Measurements from ENCODE around the gene MARK2. TPM values are rescaled to one million over a fixed set of nuclear protein-coding genes. Genes with fewer than 3 reads are reported as not detected.
A peak's percentile ranks its signal among the peaks of the same experiment; 100 is the strongest.

MARK2 gene
- total and polyA plus RNA-seq, 2 of the 8 experiments (the other 6 are each of a cell fraction or from before 2014, with no cell fraction given), result 19.3 to 58.5 TPM

DNA sequence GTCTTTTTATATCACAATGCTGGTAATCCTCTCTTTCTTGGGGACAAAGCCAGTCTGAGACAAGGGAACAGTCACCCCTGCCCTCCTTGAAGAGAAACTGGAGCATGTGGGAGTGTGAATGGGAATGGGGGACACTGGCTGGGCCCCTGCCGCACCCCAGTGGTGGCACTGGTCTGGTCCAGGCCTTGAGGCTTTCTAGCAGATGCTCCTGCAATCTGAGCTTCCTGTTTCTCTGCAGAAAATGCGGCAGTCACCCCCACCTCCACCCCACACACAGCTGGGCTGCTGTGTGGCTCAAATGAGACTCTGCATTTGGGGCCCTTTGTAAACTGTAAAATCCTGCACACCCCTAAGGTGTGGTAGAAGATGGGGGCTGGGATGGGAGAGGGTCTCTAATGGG, 6.6 kb upstream of the MARK2 start:
- Histone ChIP-seq H2BK120ac (replicated peaks; ENCODE audit: low read depth, low read length) (no peak overlapping the region), H2BK20ac (ENCODE audit: low read length) (0 out of 2 replicates have a peak overlapping the region, but pooled peaks have one; percentile 24), H2BK15ac (ENCODE audit: low read length) (no peak overlapping the region), H3K79me2 (ENCODE audit: control insufficient read depth in 1 of 2, insufficient read depth in 2 of 2, low read length in 2 of 2) (no peaks in the 10 kb centered on the region), H3K4me3 (ENCODE audit: extremely low read depth in 1 of 4, insufficient read depth in 2 of 4, low read depth in 3 of 4, low read length in 4 of 4) (no peak overlapping the region), H3K18ac (ENCODE audit: extremely low read depth, low read length) (peak overlapping the region; percentile 71; the same call in 1 of the 2 replicates), H3K56ac (replicated peaks; ENCODE audit: insufficient read length, low read depth, low read length) (no peak overlapping the region), H4K8ac (ENCODE audit: extremely low read depth, insufficient read depth, low read length) (no peak overlapping the region), H2AFZ (ENCODE audit: low read length) (no peak overlapping the region), H3K9ac (replicated peaks in 1 of 4; ENCODE audit: extremely low read depth in 1 of 4, low read depth in 3 of 4, low read length in 3 of 4) (no peak overlapping the region), H3K9me3 (ENCODE audit: insufficient read depth in 2 of 2, low read depth in 1 of 2, low read length in 1 of 2) (no peaks in the 10 kb centered on the region), H4K91ac (replicated peaks; ENCODE audit: insufficient read length, low read length) (no peak overlapping the region), H4K5ac (ENCODE audit: insufficient read length, low read depth, low read length) (no peak overlapping the region), H4K20me1 (replicated peaks in 1 of 2; ENCODE audit: control insufficient read depth in 1 of 2, insufficient read depth in 2 of 2, low read length in 2 of 2) (no peaks in the 10 kb centered on the region), H3K36me3 (ENCODE audit: control insufficient read depth in 2 of 4, insufficient read depth in 4 of 4, low read length in 3 of 4) (peaks cover 0 to 4% (median 0%) of the 10 kb centered on the region in 4 experiments; a peak in 2 of 8 replicates), H3K27me3 (replicated peaks in 1 of 4; ENCODE audit: control insufficient read depth in 3 of 4, extremely low read depth in 1 of 4, insufficient read depth in 3 of 4, low read length in 3 of 4) (no peaks in the 10 kb centered on the region), H2BK5ac (ENCODE audit: low read depth, low read length) (peak overlapping the region; percentile 55; the same call in 1 of the 2 replicates), H3K4me2 (ENCODE audit: insufficient read depth in 1 of 2, low read depth in 2 of 2, low read length in 2 of 2) (no peak overlapping the region; a peak in 1 of 4 replicates), H3K4me1 (replicated peaks in 1 of 4; ENCODE audit: control insufficient read depth in 3 of 4, insufficient read depth in 4 of 4, low read length in 3 of 4) (peaks cover 4 to 13% (median 9%) of the 10 kb centered on the region in 4 experiments), H3K14ac (ENCODE audit: insufficient read length) (no peak overlapping the region), H3K23me2 (ENCODE audit: low read depth, low read length) (no peaks in the 10 kb centered on the region), H3K23ac (ENCODE audit: insufficient read length) (no peak overlapping the region), H2AK5ac (ENCODE audit: low read depth, low read length) (no peak overlapping the region), H2BK12ac (ENCODE audit: low read depth, low read length) (peak overlapping the region; percentile 40; the same call in 1 of the 2 replicates), H3K79me1 (ENCODE audit: low read depth, low read length) (no peaks in the 10 kb centered on the region), H3K4ac (replicated peaks; ENCODE audit: insufficient read length, low read depth, low read length) (no peak overlapping the region), H3K27ac (ENCODE audit: low read depth, low read length) (no peak overlapping the region)
- DNase-seq (ENCODE audit: low read depth in 1 of 2, low spot score in 2 of 2) (no peak), FAIRE-seq (no peak)
- ChIA-PET CTCF (ENCODE audit: partially characterized antibody) (interaction anchor here (1.1 to 3.9 kb wide), 6 partner anchors 12 to 113 kb away, joined by 4 to 16 read pairs (median 6); no protein-coding TSS in a partner anchor), POLR2A (ENCODE audit: partially characterized antibody) (interaction anchor here (0.9 to 9.0 kb wide), 6 partner anchors 9 to 82 kb away, joined by 3 to 85 read pairs (median 7); no protein-coding TSS in a partner anchor)
- WGBS, 2 experiments (ENCODE audit: extremely low coverage in 1 of 2, insufficient coverage in 1 of 2, insufficient read length in 1 of 2, insufficient replicate concordance in 2 of 2, low coverage in 1 of 2, low lambda C conversion rate in 2 of 2, missing lambda C conversion rate in 1 of 2), result 81% methylated on average over 2 of the region's 2 CpGs; no CpG with 5 or more reads in 1 of the 2 experiments
- TF ChIP-seq SAP30 (IDR thresholded peaks at IDR 0.05; ENCODE audit: insufficient read depth, insufficient replicate concordance, low read length) (no peak), SIRT6 (IDR thresholded peaks at IDR 0.05; ENCODE audit: low read length) (no peak), EGR1 (IDR thresholded peaks at IDR 0.05; ENCODE audit: borderline replicate concordance, low read depth, low read length) (no peak), RXRA (IDR thresholded peaks at IDR 0.05; ENCODE audit: insufficient read depth, low read depth, low read length) (no peak), CHD1 (IDR thresholded peaks at IDR 0.05; ENCODE audit: low read depth, low read length) (no peak), HDAC2 (IDR thresholded peaks at IDR 0.05; ENCODE audit: borderline replicate concordance in 1 of 2, low read depth in 2 of 2, low read length in 2 of 2) (no peak), NANOG (IDR thresholded peaks at IDR 0.05; ENCODE audit: insufficient read depth, low read depth, low read length, poor library complexity, severe bottlenecking) (no peak), EZH2 (IDR thresholded peaks at IDR 0.05; ENCODE audit: low read depth, low read length, severe bottlenecking) (no peak), RNF2 (IDR thresholded peaks at IDR 0.05; ENCODE audit: borderline replicate concordance, low read depth, low read length, missing control alignments, poor library complexity, severe bottlenecking) (no peak)
- TF ChIP-seq, protein P1, sequence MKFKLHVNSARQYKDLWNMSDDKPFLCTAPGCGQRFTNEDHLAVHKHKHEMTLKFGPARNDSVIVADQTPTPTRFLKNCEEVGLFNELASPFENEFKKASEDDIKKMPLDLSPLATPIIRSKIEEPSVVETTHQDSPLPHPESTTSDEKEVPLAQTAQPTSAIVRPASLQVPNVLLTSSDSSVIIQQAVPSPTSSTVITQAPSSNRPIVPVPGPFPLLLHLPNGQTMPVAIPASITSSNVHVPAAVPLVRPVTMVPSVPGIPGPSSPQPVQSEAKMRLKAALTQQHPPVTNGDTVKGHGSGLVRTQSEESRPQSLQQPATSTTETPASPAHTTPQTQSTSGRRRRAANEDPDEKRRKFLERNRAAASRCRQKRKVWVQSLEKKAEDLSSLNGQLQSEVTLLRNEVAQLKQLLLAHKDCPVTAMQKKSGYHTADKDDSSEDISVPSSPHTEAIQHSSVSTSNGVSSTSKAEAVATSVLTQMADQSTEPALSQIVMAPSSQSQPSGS (IDR thresholded peaks at IDR 0.05; ENCODE audit: low read length), result no peak
